Measurements from ENCODE around the gene PTPN3. TPM values are rescaled to one million over a fixed set of nuclear protein-coding genes. Genes with fewer than 3 reads are reported as not detected.

The PTPN3 gene
- polyA plus RNA-seq, 1 of the 3 experiments (the other 2 are of a cell fraction) = 7.5 TPM

- no peak overlapping the region for H3K9ac ChIP-seq
- TF ChIP-seq FOXJ3 (CRISPR knock-in tag; IDR thresholded peaks at IDR 0.05) (no peak), ELF1 (IDR thresholded peaks at IDR 0.05) (no peak), CTCF (IDR thresholded peaks at IDR 0.05) (no peak), ZBTB33 (IDR thresholded peaks at IDR 0.05; ENCODE audit: borderline replicate concordance, low read depth) (no peak), NRF1 (IDR thresholded peaks at IDR 0.05; ENCODE audit: low read depth, low read length) (no peak), RAD21 (IDR thresholded peaks at IDR 0.05; ENCODE audit: low read length) (no peak)
- TF ChIP-seq, protein P1, sequence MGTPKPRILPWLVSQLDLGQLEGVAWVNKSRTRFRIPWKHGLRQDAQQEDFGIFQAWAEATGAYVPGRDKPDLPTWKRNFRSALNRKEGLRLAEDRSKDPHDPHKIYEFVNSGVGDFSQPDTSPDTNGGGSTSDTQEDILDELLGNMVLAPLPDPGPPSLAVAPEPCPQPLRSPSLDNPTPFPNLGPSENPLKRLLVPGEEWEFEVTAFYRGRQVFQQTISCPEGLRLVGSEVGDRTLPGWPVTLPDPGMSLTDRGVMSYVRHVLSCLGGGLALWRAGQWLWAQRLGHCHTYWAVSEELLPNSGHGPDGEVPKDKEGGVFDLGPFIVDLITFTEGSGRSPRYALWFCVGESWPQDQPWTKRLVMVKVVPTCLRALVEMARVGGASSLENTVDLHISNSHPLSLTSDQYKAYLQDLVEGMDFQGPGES (IDR thresholded peaks at IDR 0.05; ENCODE audit: low read depth, low read length) = no peak
- WGBS (ENCODE audit: low lambda C conversion rate) = 2% methylated on average over 3 of the region's 3 CpGs
- no peak overlapping the region for H3K4me2 ChIP-seq
- H3K9me2 ChIP-seq = no peaks in the 10 kb centered on the region
- no peak overlapping the region for H3K27ac ChIP-seq (ENCODE audit: low read depth in 2 of 2, low read length in 1 of 2)
- POLR2A ChIA-PET = no interaction called here
- no peaks in the 10 kb centered on the region for H4K20me1 ChIP-seq (ENCODE audit: insufficient read depth)
- no peak overlapping the region; the same call in 1 of the 2 replicates for H2AFZ ChIP-seq (ENCODE audit: low read depth)
- no peaks in the 10 kb centered on the region for H3F3A ChIP-seq (replicated peaks; ENCODE audit: insufficient read depth)
- no peaks in the 10 kb centered on the region for H3K79me2 ChIP-seq (ENCODE audit: insufficient read depth)
- H3K4me3 ChIP-seq (ENCODE audit: low read depth in 2 of 2, low read length in 1 of 2) = no peak overlapping the region
- H3K36me3 ChIP-seq (replicated peaks in 1 of 2; ENCODE audit: control insufficient read depth in 1 of 2, insufficient read depth in 2 of 2, low read length in 1 of 2) = no peaks in the 10 kb centered on the region
- no peak for DNase-seq
- CTCF ChIA-PET = no interaction called here
- H3K27me3 ChIP-seq (ENCODE audit: insufficient read depth) = peaks cover 25% of the 10 kb centered on the region
- no peaks in the 10 kb centered on the region for H3K4me1 ChIP-seq (ENCODE audit: control insufficient read depth in 1 of 2, insufficient read depth in 2 of 2, low read depth in 1 of 2, low read length in 1 of 2)
- no peaks in the 10 kb centered on the region for H3K9me3 ChIP-seq
These were observed 38.8 kb upstream of the PTPN3 start for GRCh38 chr9:109536859-109537258.

- ChIA-PET CTCF (no interaction called here), POLR2A (no interaction called here)
- TF ChIP-seq, protein P2, sequence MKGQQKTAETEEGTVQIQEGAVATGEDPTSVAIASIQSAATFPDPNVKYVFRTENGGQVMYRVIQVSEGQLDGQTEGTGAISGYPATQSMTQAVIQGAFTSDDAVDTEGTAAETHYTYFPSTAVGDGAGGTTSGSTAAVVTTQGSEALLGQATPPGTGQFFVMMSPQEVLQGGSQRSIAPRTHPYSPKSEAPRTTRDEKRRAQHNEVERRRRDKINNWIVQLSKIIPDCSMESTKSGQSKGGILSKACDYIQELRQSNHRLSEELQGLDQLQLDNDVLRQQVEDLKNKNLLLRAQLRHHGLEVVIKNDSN (IDR thresholded peaks at IDR 0.05; ENCODE audit: borderline replicate concordance, low read depth) = peak; percentile 26; the same call in 1 of the 2 replicates
- no peak for TF ChIP-seq MXI1 (IDR thresholded peaks at IDR 0.05; ENCODE audit: low read depth, low read length)
- Histone ChIP-seq H3K27ac (ENCODE audit: low read depth in 2 of 2, low read length in 1 of 2) (no peak overlapping the region), H3K9me3 (no peaks in the 10 kb centered on the region), H3F3A (replicated peaks; ENCODE audit: insufficient read depth) (no peaks in the 10 kb centered on the region), H3K9me2 (no peaks in the 10 kb centered on the region), H3K79me2 (ENCODE audit: insufficient read depth) (no peaks in the 10 kb centered on the region), H2AFZ (ENCODE audit: low read depth) (no peak overlapping the region), H3K4me2 (0 out of 2 replicates have a peak overlapping the region, but pooled peaks have one; percentile 1), H3K4me1 (ENCODE audit: control insufficient read depth in 1 of 2, insufficient read depth in 2 of 2, low read depth in 1 of 2, low read length in 1 of 2) (no peaks in the 10 kb centered on the region), H3K27me3 (ENCODE audit: insufficient read depth) (peaks cover 33% of the 10 kb centered on the region), H3K9ac (no peak overlapping the region), H3K36me3 (replicated peaks in 1 of 2; ENCODE audit: control insufficient read depth in 1 of 2, insufficient read depth in 2 of 2, low read length in 1 of 2) (no peaks in the 10 kb centered on the region), H4K20me1 (ENCODE audit: insufficient read depth) (no peaks in the 10 kb centered on the region), H3K4me3 (ENCODE audit: low read depth in 2 of 2, low read length in 1 of 2) (no peak overlapping the region)
- DNase-seq = no peak
- WGBS (ENCODE audit: low lambda C conversion rate) = 17% methylated on average over 6 of the region's 6 CpGs
These were observed 37.3 kb upstream of the PTPN3 start for GRCh38 chr9:109535365-109535764.
